ENCODE data around the gene TNK2.

TNK2 gene

DNA sequence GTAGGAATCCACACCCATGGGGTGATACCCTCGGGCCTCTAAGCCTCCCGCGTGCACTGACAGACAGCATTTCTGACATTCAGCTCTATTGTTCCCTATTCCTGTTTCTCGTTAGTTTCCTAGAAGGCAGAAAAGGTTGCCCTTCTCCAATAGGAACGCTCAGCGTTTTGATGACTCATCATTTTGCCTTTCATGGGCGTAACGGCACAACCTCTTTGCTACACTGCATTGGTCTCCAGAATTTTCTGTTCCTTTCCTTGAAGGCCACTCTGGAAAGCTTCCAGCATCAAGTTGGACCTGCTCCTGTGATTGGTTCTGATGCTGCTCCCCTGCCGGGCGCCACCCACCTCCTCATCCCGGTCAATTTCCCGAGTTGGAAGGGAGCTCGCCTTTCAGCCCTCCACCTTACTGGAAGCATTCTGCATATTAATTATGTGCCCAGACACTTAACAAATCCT, 13.0 kb upstream of the TNK2 start:
- TF ChIP-seq FOXP2 (optimal IDR thresholded peaks at IDR 0.05; ENCODE audit: borderline replicate concordance, extremely low read depth, extremely low read length, insufficient read depth): no peak
- no peak for TF ChIP-seq REST (IDR thresholded peaks at IDR 0.05; ENCODE audit: insufficient read depth in 1 of 2, low read depth in 2 of 2, low read length in 2 of 2)
- no peak for TF ChIP-seq POLR2AphosphoS5 (IDR thresholded peaks at IDR 0.05; ENCODE audit: low read depth, low read length)

DNA sequence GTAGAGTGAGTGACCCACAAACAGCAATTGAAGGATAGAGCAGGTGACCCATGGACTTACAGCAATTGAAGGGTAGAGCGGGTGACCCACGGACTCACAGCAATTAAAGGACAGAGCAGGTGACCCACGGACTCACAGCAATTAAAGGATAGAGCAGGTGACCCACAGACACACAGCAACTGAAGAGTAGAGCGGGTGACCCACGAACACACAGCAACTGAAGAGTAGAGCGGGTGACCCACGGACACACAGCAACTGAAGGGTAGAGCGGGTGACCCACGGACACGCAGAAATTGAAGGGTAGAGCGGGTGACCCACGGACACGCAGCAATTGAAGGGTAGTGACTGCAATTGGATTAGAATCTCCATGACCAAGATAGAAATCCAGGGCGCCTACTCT, 9.8 kb upstream of the TNK2 start:
- TF ChIP-seq REST (IDR thresholded peaks at IDR 0.05; ENCODE audit: insufficient read depth in 1 of 2, low read depth in 2 of 2, low read length in 2 of 2) (no peak), FOXP2 (optimal IDR thresholded peaks at IDR 0.05; ENCODE audit: borderline replicate concordance, extremely low read depth, extremely low read length, insufficient read depth) (no peak), SIN3A (IDR thresholded peaks at IDR 0.05; ENCODE audit: borderline replicate concordance, insufficient read depth, low read length) (no peak), POLR2AphosphoS5 (IDR thresholded peaks at IDR 0.05; ENCODE audit: low read depth, low read length) (no peak), TAF1 (IDR thresholded peaks at IDR 0.05; ENCODE audit: borderline replicate concordance, insufficient read depth, low read length) (no peak)

DNA sequence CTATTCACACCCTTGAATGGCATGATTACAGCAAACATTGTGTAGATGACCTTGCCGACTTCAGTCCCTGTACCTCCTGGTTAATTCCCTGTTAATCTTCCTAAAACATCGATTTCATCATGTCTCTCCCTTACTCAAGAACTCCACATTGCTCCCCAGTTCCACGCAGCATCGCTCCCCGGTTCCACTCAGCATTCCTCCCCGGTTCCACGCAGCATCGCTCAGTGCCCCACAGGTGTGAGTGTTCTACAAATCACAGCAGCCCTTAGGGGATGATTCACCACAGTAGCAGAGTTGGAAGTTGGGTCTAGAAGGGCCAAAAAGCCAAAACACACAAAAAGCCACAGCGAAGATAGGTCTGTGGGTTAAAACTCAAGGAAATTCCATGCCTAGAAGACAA, 8.6 kb upstream of the TNK2 start:
- TF ChIP-seq TAF1 (IDR thresholded peaks at IDR 0.05; ENCODE audit: borderline replicate concordance, insufficient read depth, low read length): no peak
- no peak for TF ChIP-seq SIN3A (IDR thresholded peaks at IDR 0.05; ENCODE audit: borderline replicate concordance, insufficient read depth, low read length)
- no peak for TF ChIP-seq POLR2AphosphoS5 (IDR thresholded peaks at IDR 0.05; ENCODE audit: low read depth, low read length)
- no peak for TF ChIP-seq REST (IDR thresholded peaks at IDR 0.05; ENCODE audit: insufficient read depth in 1 of 2, low read depth in 2 of 2, low read length in 2 of 2)

GRCh38 chr3:195916291-195916690, 7.9 kb upstream of the TNK2 start:
- TF ChIP-seq TAF1 (IDR thresholded peaks at IDR 0.05; ENCODE audit: borderline replicate concordance, insufficient read depth, low read length): no peak
- no peak for TF ChIP-seq POLR2AphosphoS5 (IDR thresholded peaks at IDR 0.05; ENCODE audit: low read depth, low read length)
- TF ChIP-seq SIN3A (IDR thresholded peaks at IDR 0.05; ENCODE audit: borderline replicate concordance, insufficient read depth, low read length): no peak
- no peak for TF ChIP-seq FOXP2 (optimal IDR thresholded peaks at IDR 0.05; ENCODE audit: borderline replicate concordance, extremely low read depth, extremely low read length, insufficient read depth)
- TF ChIP-seq REST (IDR thresholded peaks at IDR 0.05; ENCODE audit: insufficient read depth in 1 of 2, low read depth in 2 of 2, low read length in 2 of 2): no peak

Measured in PFSK-1 (cell line).